ENCODE results near the gene GPX8. TPM values are rescaled to one million over a fixed set of nuclear protein-coding genes. Genes with fewer than 3 reads are reported as not detected.

The GPX8 gene
- total and polyA plus RNA-seq, 10 of the 15 experiments (the other 5 are each of a cell fraction or from before 2014, with no cell fraction given), result 0.11 TPM; not detected in 9

MicroRNAs encoded within 50 kb of the gene (microRNA counts, 767-probe panel; counts per million panel counts)
- 1,125 counts per million, percentile 35 among the panel's probes with 10 or more counts for microRNA hsa-miR-449a
- 1,125 counts per million, percentile 35 among the panel's probes with 10 or more counts for microRNA hsa-miR-449b-5p
- 516 counts per million, percentile 8 among the panel's probes with 10 or more counts for microRNA hsa-miR-449c-5p

Small RNAs within 50 kb of the gene (microRNA-seq; reads per million reads assigned to microRNA genes)
- gene MIR449A (26.4 reads per million, percentile 61 among the genes with 10 or more reads in this experiment), gene MIR449B (1.1 reads per million), gene MIR449C (not detected)

Small RNAs within 50 kb of the gene (small RNA-seq; reads per million reads assigned to genes)
- gene MIR449A (0.43 reads per million, percentile 5 among the genes with 10 or more reads in this experiment), gene MIR449B (not detected), gene MIR449C (0.86 reads per million, percentile 26 among the genes with 10 or more reads in this experiment)

Other genes starting within 250 kb of the GPX8 start
Only the 7 nearest of the 8 such genes appear.
- gene GZMK, start 135.9 kb upstream of the GPX8 start, total RNA-seq (2014; rRNA removed), result not detected in 2 replicates
- not detected in 2 replicates for gene GZMK, start 135.9 kb upstream of the GPX8 start, total RNA-seq (2014; rRNA removed; fragmentation: Illumina TruSeq; extraction: Trizol)
- not detected in 2 replicates for gene GZMK, start 135.9 kb upstream of the GPX8 start, total RNA-seq (2021)
- gene GZMK, start 135.9 kb upstream of the GPX8 start, polyA plus RNA-seq (2011; rRNA removed), result 0.72 and 1.5 TPM in 2 replicates
- not detected in 2 replicates for gene GZMK, start 135.9 kb upstream of the GPX8 start, polyA plus RNA-seq (2014; fragmentation: Illumina TruSeq; extraction: Trizol)
- gene GZMK, start 135.9 kb upstream of the GPX8 start, polyA plus RNA-seq (2014; fragmentation: Nextera tagmentation; extraction: Ambion mirVana), result not detected
- not detected in 2 replicates for gene GZMK, start 135.9 kb upstream of the GPX8 start, polyA plus RNA-seq (2014; rRNA removed)
- not detected for gene GZMK, start 135.9 kb upstream of the GPX8 start, polyA plus RNA-seq (2016; fragmentation: Nextera tagmentation; extraction: Ambion mirVana)
- gene GZMA, start 57.5 kb upstream of the GPX8 start, total RNA-seq (2014; rRNA removed), result not detected in 2 replicates
- gene GZMA, start 57.5 kb upstream of the GPX8 start, total RNA-seq (2014; rRNA removed; fragmentation: Illumina TruSeq; extraction: Trizol), result not detected in 2 replicates
- gene GZMA, start 57.5 kb upstream of the GPX8 start, total RNA-seq (2021), result not detected in 2 replicates
- gene GZMA, start 57.5 kb upstream of the GPX8 start, polyA plus RNA-seq (2011; rRNA removed), result 0.18 and 0.20 TPM in 2 replicates
- gene GZMA, start 57.5 kb upstream of the GPX8 start, polyA plus RNA-seq (2014; fragmentation: Illumina TruSeq; extraction: Trizol), result not detected in 2 replicates
- gene GZMA, start 57.5 kb upstream of the GPX8 start, polyA plus RNA-seq (2014; fragmentation: Nextera tagmentation; extraction: Ambion mirVana), result not detected
- gene GZMA, start 57.5 kb upstream of the GPX8 start, polyA plus RNA-seq (2014; rRNA removed), result not detected in 2 replicates
- not detected for gene GZMA, start 57.5 kb upstream of the GPX8 start, polyA plus RNA-seq (2016; fragmentation: Nextera tagmentation; extraction: Ambion mirVana)
- not detected in 2 replicates for gene CDC20B, start 13.0 kb downstream of the GPX8 start, total RNA-seq (2014; rRNA removed)
- gene CDC20B, start 13.0 kb downstream of the GPX8 start, total RNA-seq (2014; rRNA removed; fragmentation: Illumina TruSeq; extraction: Trizol), result not detected in 2 replicates
- not detected in 2 replicates for gene CDC20B, start 13.0 kb downstream of the GPX8 start, total RNA-seq (2021)
- gene CDC20B, start 13.0 kb downstream of the GPX8 start, polyA plus RNA-seq (2011; rRNA removed), result 0.11 TPM in 1 of 2 replicates, not detected in the other
- gene CDC20B, start 13.0 kb downstream of the GPX8 start, polyA plus RNA-seq (2014; fragmentation: Illumina TruSeq; extraction: Trizol), result not detected in 2 replicates
- gene CDC20B, start 13.0 kb downstream of the GPX8 start, polyA plus RNA-seq (2014; fragmentation: Nextera tagmentation; extraction: Ambion mirVana), result not detected
- not detected in 2 replicates for gene CDC20B, start 13.0 kb downstream of the GPX8 start, polyA plus RNA-seq (2014; rRNA removed)
- under 1 TPM in 1 of 2 experiments, not detected in 1; 0.05 TPM for gene CDC20B, start 13.0 kb downstream of the GPX8 start, polyA plus RNA-seq (2016; fragmentation: Nextera tagmentation; extraction: Ambion mirVana)
- not detected in 2 replicates for gene MCIDAS, start 67.1 kb downstream of the GPX8 start, total RNA-seq (2014; rRNA removed)
- gene MCIDAS, start 67.1 kb downstream of the GPX8 start, total RNA-seq (2014; rRNA removed; fragmentation: Illumina TruSeq; extraction: Trizol), result not detected in 2 replicates
- not detected in 2 replicates for gene MCIDAS, start 67.1 kb downstream of the GPX8 start, total RNA-seq (2021)
- not detected in 2 replicates for gene MCIDAS, start 67.1 kb downstream of the GPX8 start, polyA plus RNA-seq (2011; rRNA removed)
- gene MCIDAS, start 67.1 kb downstream of the GPX8 start, polyA plus RNA-seq (2014; fragmentation: Illumina TruSeq; extraction: Trizol), result not detected in 2 replicates
- not detected for gene MCIDAS, start 67.1 kb downstream of the GPX8 start, polyA plus RNA-seq (2014; fragmentation: Nextera tagmentation; extraction: Ambion mirVana)
- gene MCIDAS, start 67.1 kb downstream of the GPX8 start, polyA plus RNA-seq (2014; rRNA removed), result not detected in 2 replicates
- not detected for gene MCIDAS, start 67.1 kb downstream of the GPX8 start, polyA plus RNA-seq (2016; fragmentation: Nextera tagmentation; extraction: Ambion mirVana)
- not detected in 2 replicates for gene CCNO, start 73.4 kb downstream of the GPX8 start, total RNA-seq (2014; rRNA removed)
- gene CCNO, start 73.4 kb downstream of the GPX8 start, total RNA-seq (2014; rRNA removed; fragmentation: Illumina TruSeq; extraction: Trizol), result not detected in 2 replicates
- gene CCNO, start 73.4 kb downstream of the GPX8 start, total RNA-seq (2021), result not detected in 2 replicates
- gene CCNO, start 73.4 kb downstream of the GPX8 start, polyA plus RNA-seq (2011; rRNA removed), result not detected in 2 replicates
- gene CCNO, start 73.4 kb downstream of the GPX8 start, polyA plus RNA-seq (2014; fragmentation: Illumina TruSeq; extraction: Trizol), result not detected in 2 replicates
- not detected for gene CCNO, start 73.4 kb downstream of the GPX8 start, polyA plus RNA-seq (2014; fragmentation: Nextera tagmentation; extraction: Ambion mirVana)
- gene CCNO, start 73.4 kb downstream of the GPX8 start, polyA plus RNA-seq (2014; rRNA removed), result 0.05 TPM in 1 of 2 replicates, not detected in the other
- gene CCNO, start 73.4 kb downstream of the GPX8 start, polyA plus RNA-seq (2016; fragmentation: Nextera tagmentation; extraction: Ambion mirVana), result not detected
- 16.7 and 20.1 TPM in 2 replicates for gene DHX29, start 147.5 kb downstream of the GPX8 start, total RNA-seq (2014; rRNA removed)
- gene DHX29, start 147.5 kb downstream of the GPX8 start, total RNA-seq (2014; rRNA removed; fragmentation: Illumina TruSeq; extraction: Trizol), result 23.1 and 25.9 TPM in 2 replicates
- 17.0 and 17.7 TPM in 2 replicates for gene DHX29, start 147.5 kb downstream of the GPX8 start, total RNA-seq (2021)
- 5.3 and 7.9 TPM in 2 replicates for gene DHX29, start 147.5 kb downstream of the GPX8 start, polyA plus RNA-seq (2011; rRNA removed)
- 23.2 and 27.3 TPM in 2 replicates for gene DHX29, start 147.5 kb downstream of the GPX8 start, polyA plus RNA-seq (2014; fragmentation: Illumina TruSeq; extraction: Trizol)
- gene DHX29, start 147.5 kb downstream of the GPX8 start, polyA plus RNA-seq (2014; fragmentation: Nextera tagmentation; extraction: Ambion mirVana), result 1 to 10 TPM; 5.8 to 9.5 TPM
- 9.6 and 10.6 TPM in 2 replicates for gene DHX29, start 147.5 kb downstream of the GPX8 start, polyA plus RNA-seq (2014; rRNA removed)
- gene DHX29, start 147.5 kb downstream of the GPX8 start, polyA plus RNA-seq (2016; fragmentation: Nextera tagmentation; extraction: Ambion mirVana), result 10 to 100 TPM; 39.6 to 49.1 TPM
- 43.0 and 75.1 TPM in 2 replicates for gene MTREX, start 147.8 kb downstream of the GPX8 start, total RNA-seq (2014; rRNA removed)
- gene MTREX, start 147.8 kb downstream of the GPX8 start, total RNA-seq (2014; rRNA removed; fragmentation: Illumina TruSeq; extraction: Trizol), result 102 TPM in 2 replicates
- gene MTREX, start 147.8 kb downstream of the GPX8 start, total RNA-seq (2021), result 66.2 and 74.0 TPM in 2 replicates
- 62.9 and 139 TPM in 2 replicates for gene MTREX, start 147.8 kb downstream of the GPX8 start, polyA plus RNA-seq (2011; rRNA removed)
- gene MTREX, start 147.8 kb downstream of the GPX8 start, polyA plus RNA-seq (2014; fragmentation: Illumina TruSeq; extraction: Trizol), result 67.9 and 68.9 TPM in 2 replicates
- gene MTREX, start 147.8 kb downstream of the GPX8 start, polyA plus RNA-seq (2014; fragmentation: Nextera tagmentation; extraction: Ambion mirVana), result 10 to 100 TPM; 20.1 to 26.1 TPM
- 38.8 and 51.3 TPM in 2 replicates for gene MTREX, start 147.8 kb downstream of the GPX8 start, polyA plus RNA-seq (2014; rRNA removed)
- gene MTREX, start 147.8 kb downstream of the GPX8 start, polyA plus RNA-seq (2016; fragmentation: Nextera tagmentation; extraction: Ambion mirVana), result 10 to 100 TPM; 38.7 to 46.6 TPM

Data from GM12878 (cell line).